GM21723 (cell line): Measurements from ENCODE around the gene ZNF420.

Experiments
- ATAC-seq: cut with Tn5 transposase; IDR thresholded peaks from one replicate; pipeline ENCODE4 v1.9.1; 2021; ENCODE audit warnings: mild to moderate bottlenecking, moderate library complexity; ENCODE audit not compliant: unreplicated experiment

The ZNF420 gene

DNA sequence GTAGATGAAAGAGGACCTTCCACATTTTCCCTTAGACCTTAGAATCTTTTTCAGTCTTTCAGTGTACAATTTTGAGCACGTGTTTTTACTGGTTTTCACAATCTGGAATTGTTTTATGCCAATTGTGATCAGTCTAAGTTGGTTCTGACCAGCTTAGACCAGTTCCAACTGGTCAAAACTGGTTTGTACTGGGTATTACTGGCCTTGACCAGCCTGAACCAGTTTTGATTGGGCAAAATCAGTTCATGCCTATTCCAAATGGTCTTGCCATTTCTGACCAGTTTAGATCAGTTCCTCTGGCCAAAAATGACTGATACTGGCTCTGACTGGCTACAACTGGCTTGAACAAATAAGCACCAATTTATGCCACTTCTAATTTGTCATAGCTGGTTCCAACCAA lies 57.9 kb downstream of the ZNF420 start:
- ATAC-seq, result no peak

GRCh38 chr19:37148214-37148613 lies 70.0 kb downstream of the ZNF420 start:
- no peak for ATAC-seq

GRCh38 chr19:37160153-37160552 lies 81.9 kb downstream of the ZNF420 start:
- no peak for ATAC-seq

DNA sequence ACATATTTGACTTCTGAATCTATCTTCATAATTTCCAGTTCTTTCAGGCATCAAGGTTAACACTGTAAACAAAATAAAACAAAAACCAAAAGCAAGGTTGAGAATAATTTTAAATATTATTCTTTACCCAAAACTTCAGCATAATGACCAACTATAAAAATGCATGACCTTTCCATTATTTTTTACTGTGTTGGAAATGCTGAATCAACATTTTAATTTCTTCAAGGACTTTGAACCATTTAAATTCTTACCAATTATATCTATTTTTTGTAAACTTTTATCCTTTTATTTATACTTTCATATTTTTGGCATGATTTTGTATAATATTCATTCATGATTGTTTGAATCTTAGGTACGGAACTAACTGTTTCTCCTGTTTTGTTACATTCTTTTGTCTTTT lies 87.4 kb downstream of the ZNF420 start:
- ATAC-seq, result no peak

- peak; percentile 96 for ATAC-seq
Measured at GRCh38 chr19:37172368-37173366, 94.4 kb downstream of the ZNF420 start, which contains the start of gene ZNF585A. ZNF585A (minus strand) TSS chr19:37172695; CDS start chr19:37169910, 2,785 bp downstream.
